Epithelial cell of prostate (primary cell): ENCODE results near the gene KRT15.

Source experiments
- DNase-seq: peaks from one replicate; pipeline ENCODE4 v3.0.0-alpha.2; 2011; ENCODE audit warnings: low read depth, low spot score
- H3K27ac ChIP-seq: fragments of 450-650 bp; 2 replicates; pipeline ENCODE4 v1.5.1; 2017; ENCODE audit warnings: mild to moderate bottlenecking

Gene KRT15

GRCh38 chr17:41510251-41511065 lies 8.2 kb downstream of the KRT15 start:
- H3K27ac ChIP-seq, result peak overlapping the region; percentile 98
- no peak for DNase-seq

DNA sequence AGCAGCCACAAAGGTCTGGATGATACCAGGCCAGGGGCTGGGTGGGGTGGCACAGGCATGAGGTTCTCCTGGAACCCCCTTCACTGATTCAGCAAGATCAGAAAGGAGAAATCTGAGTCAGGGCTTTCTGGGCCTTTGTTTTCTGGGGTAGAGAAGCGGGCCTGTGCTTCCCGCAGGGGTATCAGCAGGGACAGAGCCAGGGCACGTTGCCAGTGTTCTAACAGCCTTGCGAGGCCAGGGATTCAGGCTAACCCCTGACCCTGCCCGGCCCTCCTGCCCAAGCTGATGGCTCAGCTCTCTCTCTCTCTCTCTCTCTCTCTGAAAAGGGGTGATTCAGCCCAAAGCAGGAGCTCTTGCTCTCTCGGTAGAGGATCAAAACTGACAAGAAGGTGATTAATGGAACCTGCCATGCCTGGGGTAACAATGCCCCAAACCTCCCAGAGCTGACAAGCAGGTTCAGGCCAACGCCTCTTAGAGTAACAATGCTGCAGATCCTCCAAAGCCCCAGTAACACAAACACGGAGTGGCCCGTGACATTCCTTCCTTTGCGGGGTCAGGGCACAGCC lies 11.3 kb downstream of the KRT15 start:
- no peak for DNase-seq
- peak overlapping the region; percentile 56 for H3K27ac ChIP-seq

DNA sequence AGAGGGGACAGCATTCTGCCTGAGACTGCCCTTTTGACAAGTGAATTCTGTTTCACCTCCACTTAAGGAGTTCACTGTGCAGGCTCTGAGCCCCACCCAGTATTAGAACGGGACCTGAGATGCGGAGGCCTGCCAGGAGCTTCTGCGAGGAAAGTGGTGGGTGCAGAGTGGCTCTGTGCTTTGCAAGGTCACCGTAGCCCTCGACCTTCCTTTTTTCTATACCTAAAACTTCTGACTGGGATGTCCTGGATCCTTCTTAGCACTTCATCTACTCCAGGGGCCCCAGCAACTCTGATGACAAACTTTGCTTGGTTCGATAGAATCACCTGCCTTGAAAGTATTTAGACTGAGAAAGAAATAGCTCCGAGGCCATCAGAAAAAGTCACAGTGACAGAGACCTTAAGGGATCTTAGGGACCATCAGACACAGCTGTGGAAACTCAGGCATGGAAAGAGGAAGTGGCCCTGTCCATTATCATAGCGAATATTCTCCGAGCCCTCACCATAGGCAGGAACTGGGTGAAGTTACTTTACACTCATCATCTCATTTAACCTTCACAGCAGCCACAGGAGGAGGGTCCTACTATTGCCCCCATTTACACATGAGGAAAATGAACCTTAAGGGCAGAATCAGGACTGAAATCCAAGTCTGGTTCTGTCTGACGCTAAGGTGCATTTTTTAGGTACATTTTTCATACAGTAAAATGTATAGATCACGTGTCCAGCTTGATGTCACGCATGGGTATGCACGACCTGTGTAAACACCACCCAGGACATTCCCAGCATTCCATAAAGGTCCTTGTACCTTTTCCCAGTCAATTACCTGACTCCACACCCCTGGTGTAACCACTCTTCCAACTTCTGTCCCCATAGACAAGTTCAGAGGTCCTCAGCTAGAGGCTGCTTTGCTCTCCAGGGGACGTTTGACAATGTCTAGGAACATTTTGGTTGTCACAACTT lies 12.6 kb downstream of the KRT15 start:
- peak overlapping the region; percentile 56 for H3K27ac ChIP-seq
- no peak for DNase-seq

DNA sequence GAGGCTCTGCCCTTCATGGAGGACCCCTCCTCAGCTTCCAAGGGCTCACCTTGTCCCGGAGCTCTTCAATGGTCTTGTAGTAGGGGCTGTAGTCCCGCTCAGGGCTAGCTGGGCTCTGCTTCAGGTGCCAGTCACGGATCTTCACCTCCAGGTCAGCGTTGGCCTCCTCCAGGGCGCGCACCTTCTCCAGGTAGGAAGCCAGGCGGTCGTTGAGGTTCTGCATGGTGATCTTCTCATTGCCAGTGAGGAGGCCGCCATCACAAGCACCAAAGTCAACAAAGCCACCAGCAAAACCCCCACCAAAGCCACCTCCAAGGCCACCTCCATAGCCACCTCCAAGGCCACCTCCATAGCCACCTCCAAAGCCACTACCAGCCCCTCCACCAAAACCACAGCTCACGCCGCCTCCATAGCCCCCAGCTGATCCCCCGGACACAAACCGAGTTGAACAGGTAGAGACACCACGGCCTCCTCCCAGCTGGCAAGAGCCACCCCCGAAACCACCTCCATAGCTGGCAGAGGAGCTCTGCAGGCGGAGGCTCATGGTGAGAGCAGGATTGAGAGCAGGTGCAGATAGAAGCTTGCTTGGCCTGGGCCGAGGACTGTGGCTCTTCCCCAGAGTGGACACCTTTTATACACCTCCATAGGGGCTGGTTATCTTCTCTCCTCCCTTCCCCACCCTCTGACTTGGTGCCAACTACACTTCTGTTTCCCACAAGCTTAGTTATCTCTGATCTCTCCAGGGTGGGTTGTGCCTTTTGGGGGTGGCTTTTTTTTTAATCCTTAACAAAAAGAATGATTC lies 13.5 kb downstream of the KRT15 start, which contains the start of gene KRT13:
Gene KRT13 (minus strand): TSS at position 606 of the 802 bp plus-strand sequence. CDS start 62 bp downstream, at position 544.
- DNase-seq, result no peak
- H3K27ac ChIP-seq, result peak within 1 kb of the TSS; percentile 56

- H3K27ac ChIP-seq, result no peak overlapping the region
- no peak for DNase-seq
These were observed 14.3 kb downstream of the KRT15 start for GRCh38 chr17:41504246-41504977.

DNA sequence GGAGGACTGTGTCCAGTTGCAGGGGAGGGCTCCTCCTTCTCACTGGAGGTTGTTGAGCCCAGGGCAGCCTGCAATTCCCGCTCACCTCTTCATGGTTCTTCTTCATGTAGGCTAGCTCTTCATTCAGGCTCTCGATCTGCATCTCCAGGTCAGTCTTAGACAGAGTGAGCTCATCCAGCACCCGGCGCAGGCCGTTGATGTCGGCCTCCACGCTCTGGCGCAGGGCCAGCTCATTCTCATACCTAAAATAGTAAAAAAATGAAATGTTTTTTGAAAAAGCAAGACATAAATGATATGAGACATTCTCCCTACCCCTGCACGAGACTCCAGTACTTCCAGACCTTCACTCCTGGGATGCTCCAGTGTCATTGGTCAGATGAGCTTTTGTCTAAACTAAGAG lies 15.5 kb downstream of the KRT15 start:
- DNase-seq, result no peak
- H3K27ac ChIP-seq, result no peak overlapping the region

GRCh38 chr17:41500131-41500911 lies 18.4 kb downstream of the KRT15 start:
- no peak for DNase-seq
- H3K27ac ChIP-seq, result peak overlapping the region; percentile 60

DNA sequence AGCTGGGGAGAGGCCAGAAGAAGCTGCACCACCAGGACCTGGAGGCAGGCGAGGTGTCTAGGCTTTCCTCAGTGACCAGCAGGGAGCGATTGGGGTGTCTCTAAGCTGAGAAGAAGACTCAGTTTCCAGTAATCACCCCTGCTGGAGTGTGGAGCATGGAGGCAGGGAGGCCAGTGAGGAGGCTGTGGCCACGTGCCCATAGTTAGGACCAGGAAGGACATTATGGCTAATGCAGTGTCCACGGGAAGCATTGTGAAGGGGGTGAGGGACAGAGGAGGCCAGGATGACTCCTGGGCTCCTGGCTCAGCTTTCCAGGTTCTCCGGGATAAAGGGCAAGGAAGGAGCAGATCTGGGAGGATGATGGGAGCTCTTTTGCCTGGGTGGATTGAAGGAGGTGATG lies 19.0 kb downstream of the KRT15 start:
- peak overlapping the region; percentile 60 for H3K27ac ChIP-seq

GRCh38 chr17:41498276-41498675 lies 20.4 kb downstream of the KRT15 start:
- DNase-seq, result no peak

More for the DNA sequence above, 19.0 kb downstream of the KRT15 start:
- DNase-seq, result no peak

DNA sequence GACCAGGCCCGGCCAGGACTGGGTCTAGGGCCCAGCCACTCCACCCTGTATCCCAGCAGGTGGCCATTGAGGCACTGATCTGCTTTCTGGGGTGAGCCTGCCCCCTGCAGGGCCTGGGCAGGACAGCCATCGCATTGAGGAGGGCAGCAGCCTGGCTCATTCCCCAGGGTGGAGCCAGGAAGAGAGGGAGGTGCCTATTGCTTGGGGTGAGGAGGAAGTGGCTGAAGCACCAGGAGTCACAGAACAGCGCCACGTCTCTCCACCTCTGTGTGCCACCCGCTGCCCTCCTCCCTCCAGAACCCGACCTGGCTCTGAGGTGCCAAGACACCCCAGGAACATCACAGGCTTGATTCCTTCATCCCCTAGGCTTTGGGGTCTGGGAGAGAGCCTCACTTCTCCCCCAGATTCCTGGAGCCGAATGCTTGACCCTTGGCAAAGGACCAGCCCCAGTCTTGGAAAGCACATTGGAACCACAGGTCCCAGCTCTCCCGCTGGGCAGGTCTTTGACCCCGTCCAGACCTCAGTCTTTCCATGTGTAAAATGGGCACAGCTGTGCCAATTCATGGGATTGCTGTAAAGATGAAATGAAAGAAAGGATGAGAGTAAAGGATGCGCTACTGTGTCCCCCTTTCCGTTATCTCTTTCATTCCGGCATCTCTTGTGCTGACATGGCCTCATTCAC lies 21.7 kb downstream of the KRT15 start:
- H3K27ac ChIP-seq, result peak overlapping the region; percentile 60
- DNase-seq, result peak; percentile 69

More at GRCh38 chr17:41498276-41498675, 20.4 kb downstream of the KRT15 start:
- H3K27ac ChIP-seq, result peak overlapping the region; percentile 60

GRCh38 chr17:41494524-41494923 lies 24.2 kb downstream of the KRT15 start:
- DNase-seq, result no peak
- H3K27ac ChIP-seq, result no peak overlapping the region

- DNase-seq, result no peak
- H3K27ac ChIP-seq, result no peak overlapping the region
These were observed 25.9 kb downstream of the KRT15 start for GRCh38 chr17:41492771-41493170.

DNA sequence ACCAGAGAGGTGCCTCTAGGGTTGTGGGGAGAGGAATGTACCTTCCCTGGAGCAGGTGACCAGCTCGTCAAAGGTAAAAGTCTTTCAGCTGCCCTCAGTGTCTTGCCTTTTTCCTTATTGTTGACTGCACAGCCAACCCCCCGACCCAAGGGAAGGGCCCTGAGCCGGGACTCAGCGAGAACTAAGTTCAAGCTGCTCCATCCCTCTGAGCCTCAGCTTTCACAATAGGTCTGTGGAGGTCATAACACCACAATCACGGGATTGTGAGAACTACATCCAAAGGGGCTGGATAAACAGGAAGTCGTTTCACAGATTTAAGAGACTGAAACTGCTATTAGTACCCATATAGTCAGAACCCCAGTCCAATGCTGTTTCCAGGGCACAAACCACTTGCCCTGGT lies 26.3 kb downstream of the KRT15 start:
- H3K27ac ChIP-seq, result no peak overlapping the region
- DNase-seq, result no peak

DNA sequence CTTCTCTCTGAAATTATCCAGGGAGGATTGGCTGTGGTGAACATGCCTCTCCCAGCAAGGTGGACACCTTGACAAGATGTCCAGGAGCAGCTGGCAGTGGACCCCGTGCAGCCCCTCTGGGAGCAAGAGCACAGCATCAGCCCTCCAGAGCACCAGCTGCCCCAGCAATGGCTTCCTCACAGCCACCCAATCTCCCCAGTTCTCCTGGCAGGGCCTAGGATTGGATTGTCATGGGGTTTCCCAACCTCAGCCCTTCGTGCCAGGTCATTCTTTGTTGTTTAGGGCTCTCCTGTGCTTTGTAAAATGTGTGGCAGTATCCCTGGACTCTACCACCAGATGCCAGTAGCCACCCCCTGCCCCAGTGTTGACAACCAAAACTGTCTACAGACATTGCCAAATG lies 27.2 kb downstream of the KRT15 start:
- no peak overlapping the region for H3K27ac ChIP-seq
- DNase-seq, result no peak

- no peak overlapping the region for H3K27ac ChIP-seq
These were observed 28.4 kb downstream of the KRT15 start for GRCh38 chr17:41490000-41490990.

GRCh38 chr17:41489531-41489930 lies 29.2 kb downstream of the KRT15 start, which contains the start of gene KRT36:
TSS of gene KRT36 (minus strand) at chr17:41489910. CDS start at chr17:41489864, 46 bp downstream.
- no peak for DNase-seq
- H3K27ac ChIP-seq, result no peak within 1 kb of the TSS

More at GRCh38 chr17:41490000-41490990, 28.4 kb downstream of the KRT15 start:
- no peak for DNase-seq
